Progenitor cell of endocrine pancreas (in vitro differentiated cells): ENCODE results near the gene VDR. TPM values are rescaled to one million over a fixed set of nuclear protein-coding genes. Genes with fewer than 3 reads are reported as not detected.

Experiments used
- DNase-seq: peaks from one replicate; pipeline ENCODE4 v3.0.0; 2021; ENCODE audit warnings: low spot score; ENCODE audit not compliant: unreplicated experiment
- H3K27ac Mint-ChIP-seq: 2 replicates; pipeline ENCODE4 v1.8.0; 2021; ENCODE audit warnings: mild to moderate bottlenecking, moderate library complexity, mixed read lengths
- H3K27me3 Mint-ChIP-seq: 2 replicates; pipeline ENCODE4 v1.8.0; 2021; ENCODE audit warnings: mixed read lengths
- H3K36me3 Mint-ChIP-seq: 2 replicates; pipeline ENCODE4 v1.8.0; 2022; ENCODE audit warnings: mixed read lengths; ENCODE audit not compliant: insufficient read depth
- H3K4me1 Mint-ChIP-seq: 2 replicates; pipeline ENCODE4 v1.8.0; 2021; ENCODE audit warnings: low read depth, mixed read lengths
- H3K4me3 Mint-ChIP-seq: 2 replicates; pipeline ENCODE4 v1.8.0; 2021; ENCODE audit warnings: low read depth, mild to moderate bottlenecking, moderate library complexity, mixed read lengths
- H3K9me3 Mint-ChIP-seq: 2 replicates; pipeline ENCODE4 v1.8.0; 2021; ENCODE audit warnings: low read depth, mixed read lengths
- total RNA-seq: library from RNA; stranded (reverse); gene quantifications from 2 replicates; pipeline ENCODE4 v1.2.1, GENCODE V29; 2021
- TF ChIP-seq, protein P1 (sequence below): fragments of 200-600 bp; sonication (generic); IDR thresholded peaks from one replicate; pipeline ENCODE4 v1.5.0; 2021; ENCODE audit warnings: antibody characterized with exemption, mild to moderate bottlenecking; ENCODE audit not compliant: unreplicated experiment

VDR gene
- total RNA-seq, 1 donor from 2014 or later: 0.31 TPM

DNA sequence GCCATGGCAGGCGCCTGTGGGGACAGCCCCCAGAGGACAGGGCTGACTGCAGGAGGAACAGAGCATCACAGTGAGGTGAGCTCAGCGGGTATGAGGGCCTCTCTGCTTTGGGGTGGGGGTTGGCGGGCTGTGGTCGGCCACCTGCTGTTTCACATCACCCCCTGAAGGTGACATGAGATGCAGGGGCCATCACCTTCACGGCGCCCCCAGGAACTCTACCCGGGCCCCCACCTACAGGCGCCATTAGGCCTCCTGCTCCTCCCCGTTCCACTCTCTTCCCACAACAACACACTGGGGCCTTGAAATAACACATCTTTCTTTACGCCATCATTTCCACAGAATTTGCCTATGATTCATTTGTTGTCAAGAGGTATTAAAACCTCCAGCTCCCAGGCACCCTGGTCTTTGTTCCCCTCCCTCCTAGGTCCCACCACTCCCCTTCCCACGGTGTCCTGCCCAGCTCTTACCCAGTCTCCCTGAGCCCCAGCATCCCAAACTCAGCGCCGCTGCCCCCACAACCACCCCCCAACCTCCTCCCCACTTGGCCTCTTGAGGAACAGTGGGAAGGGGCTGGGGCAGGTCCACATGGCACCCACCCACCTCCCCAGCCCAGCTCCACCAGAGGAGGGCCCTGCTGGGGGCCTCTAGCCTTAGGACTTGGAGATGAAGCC, 72.4 kb downstream of the VDR start:
- Mint-ChIP-seq H3K27ac (no peak overlapping the region), H3K36me3 (no peaks in the 10 kb centered on the region), H3K9me3 (no peaks in the 10 kb centered on the region), H3K4me3 (no peak overlapping the region), H3K27me3 (peaks cover 4% of the 10 kb centered on the region), H3K4me1 (peaks cover 8% of the 10 kb centered on the region)
- DNase-seq: no peak
- TF ChIP-seq, protein P1, sequence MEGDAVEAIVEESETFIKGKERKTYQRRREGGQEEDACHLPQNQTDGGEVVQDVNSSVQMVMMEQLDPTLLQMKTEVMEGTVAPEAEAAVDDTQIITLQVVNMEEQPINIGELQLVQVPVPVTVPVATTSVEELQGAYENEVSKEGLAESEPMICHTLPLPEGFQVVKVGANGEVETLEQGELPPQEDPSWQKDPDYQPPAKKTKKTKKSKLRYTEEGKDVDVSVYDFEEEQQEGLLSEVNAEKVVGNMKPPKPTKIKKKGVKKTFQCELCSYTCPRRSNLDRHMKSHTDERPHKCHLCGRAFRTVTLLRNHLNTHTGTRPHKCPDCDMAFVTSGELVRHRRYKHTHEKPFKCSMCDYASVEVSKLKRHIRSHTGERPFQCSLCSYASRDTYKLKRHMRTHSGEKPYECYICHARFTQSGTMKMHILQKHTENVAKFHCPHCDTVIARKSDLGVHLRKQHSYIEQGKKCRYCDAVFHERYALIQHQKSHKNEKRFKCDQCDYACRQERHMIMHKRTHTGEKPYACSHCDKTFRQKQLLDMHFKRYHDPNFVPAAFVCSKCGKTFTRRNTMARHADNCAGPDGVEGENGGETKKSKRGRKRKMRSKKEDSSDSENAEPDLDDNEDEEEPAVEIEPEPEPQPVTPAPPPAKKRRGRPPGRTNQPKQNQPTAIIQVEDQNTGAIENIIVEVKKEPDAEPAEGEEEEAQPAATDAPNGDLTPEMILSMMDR: no peak

- H3K36me3 Mint-ChIP-seq: no peaks in the 10 kb centered on the region
- H3K9me3 Mint-ChIP-seq: no peaks in the 10 kb centered on the region
- peaks cover 3% of the 10 kb centered on the region for H3K4me1 Mint-ChIP-seq
- no peak for DNase-seq
- H3K27me3 Mint-ChIP-seq: peaks cover 4% of the 10 kb centered on the region
- H3K4me3 Mint-ChIP-seq: no peak overlapping the region
- no peak overlapping the region for H3K27ac Mint-ChIP-seq
- TF ChIP-seq, protein P1: no peak
Measured at GRCh38 chr12:47829584-47829983, 75.2 kb downstream of the VDR start.

DNA sequence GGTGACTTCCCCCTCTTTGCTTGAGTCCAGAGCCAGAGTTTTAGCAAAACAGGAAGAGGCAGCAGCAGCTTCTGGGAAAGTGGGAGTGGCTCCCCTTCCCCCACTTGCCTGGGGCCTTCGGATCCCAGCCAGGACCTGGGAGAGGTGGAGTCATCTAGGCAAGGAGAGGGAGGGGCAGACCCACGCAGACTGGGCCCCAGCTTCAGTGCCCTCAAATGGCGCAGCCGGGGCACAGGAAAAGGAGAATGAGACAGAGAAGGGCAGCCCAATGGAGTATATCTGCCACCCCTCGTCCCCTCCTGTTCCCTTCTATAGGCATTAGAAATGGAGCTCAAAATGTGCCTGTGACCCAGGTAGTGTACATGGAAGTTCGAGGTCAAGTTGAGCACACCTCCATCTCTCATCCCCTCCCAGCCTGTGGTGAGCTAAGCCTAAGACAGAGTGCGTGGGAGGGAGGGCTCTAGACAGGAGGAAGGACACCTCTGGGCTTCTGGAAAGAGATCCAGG, 75.8 kb downstream of the VDR start:
- H3K4me3 Mint-ChIP-seq: no peak overlapping the region
- peaks cover 4% of the 10 kb centered on the region for H3K27me3 Mint-ChIP-seq
- no peak for DNase-seq
- TF ChIP-seq, protein P1: no peak
- no peaks in the 10 kb centered on the region for H3K9me3 Mint-ChIP-seq
- H3K4me1 Mint-ChIP-seq: peaks cover 3% of the 10 kb centered on the region
- H3K36me3 Mint-ChIP-seq: no peaks in the 10 kb centered on the region
- H3K27ac Mint-ChIP-seq: no peak overlapping the region

- peaks cover 4% of the 10 kb centered on the region for H3K27me3 Mint-ChIP-seq
- H3K36me3 Mint-ChIP-seq: no peaks in the 10 kb centered on the region
- TF ChIP-seq, protein P1: no peak
- H3K4me1 Mint-ChIP-seq: peaks cover 3% of the 10 kb centered on the region
- no peak for DNase-seq
- H3K27ac Mint-ChIP-seq: no peak overlapping the region
- no peak overlapping the region for H3K4me3 Mint-ChIP-seq
- H3K9me3 Mint-ChIP-seq: no peaks in the 10 kb centered on the region
Measured at GRCh38 chr12:47828008-47828975, 76.5 kb downstream of the VDR start.

DNA sequence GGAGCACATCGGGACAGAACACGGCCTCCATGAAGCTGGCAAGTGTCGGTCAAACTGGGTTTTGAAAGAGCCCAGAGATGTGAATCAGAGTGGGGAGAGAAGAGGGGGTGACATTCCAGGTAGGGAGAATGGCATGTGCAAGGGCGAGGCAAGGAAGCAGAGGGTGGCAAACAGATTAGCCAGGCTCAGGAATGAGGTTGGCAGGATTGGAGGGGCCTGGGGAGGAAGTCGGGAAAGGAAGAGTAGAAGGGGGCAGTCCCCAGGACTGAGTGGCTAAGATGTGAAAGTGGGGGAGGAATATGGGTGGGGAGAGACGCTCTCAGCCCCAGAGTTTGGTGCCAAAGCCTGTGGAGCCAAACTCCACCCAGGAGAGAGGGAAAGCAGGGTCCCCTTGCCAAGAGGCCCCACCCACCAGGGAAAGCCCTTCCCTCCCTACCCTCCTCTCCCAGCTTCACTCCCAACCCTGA, 79.6 kb downstream of the VDR start:
- DNase-seq: no peak
- Mint-ChIP-seq H3K4me3 (no peak overlapping the region), H3K4me1 (peaks cover 22% of the 10 kb centered on the region), H3K27me3 (no peaks in the 10 kb centered on the region), H3K36me3 (no peaks in the 10 kb centered on the region), H3K27ac (no peak overlapping the region), H3K9me3 (no peaks in the 10 kb centered on the region)
- TF ChIP-seq, protein P1: no peak
